ENCODE measurements around the gene ARL14EPL.
"Not testable (repeated sequence)": the region's sequence is repeated elsewhere in the genome, so short reads cannot be mapped to it uniquely, and the experiment has no call there.

The ARL14EPL gene

DNA sequence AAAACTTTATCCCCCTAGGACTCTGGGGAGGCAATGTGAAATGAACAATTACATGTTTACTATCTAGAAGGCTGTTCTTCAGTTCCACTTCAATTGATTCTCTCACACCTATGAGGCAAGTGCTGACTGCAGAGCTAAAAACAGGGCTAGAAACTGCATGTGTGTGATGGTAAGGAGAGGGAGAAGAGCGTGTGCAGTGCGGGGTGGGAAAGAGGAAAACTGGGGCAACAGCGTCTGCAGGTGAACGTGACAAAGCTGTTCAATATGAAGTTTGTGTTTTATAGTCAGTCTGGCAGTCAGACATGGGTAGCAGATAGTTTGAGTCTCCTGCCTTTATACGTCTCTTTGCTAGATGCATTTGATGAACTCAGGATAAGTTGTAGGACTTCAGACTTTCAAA lies 45.9 kb downstream of the ARL14EPL start:
- ChIA-PET POLR2A (no interaction called here), CTCF (interaction anchor here (2.3 kb wide), 1 partner anchor 10 kb away, joined by 14 read pairs; no protein-coding TSS in a partner anchor)
- H3K4me3 ChIP-seq (ENCODE audit: low read depth, low read length), result no peak overlapping the region
- TF ChIP-seq, protein P1, sequence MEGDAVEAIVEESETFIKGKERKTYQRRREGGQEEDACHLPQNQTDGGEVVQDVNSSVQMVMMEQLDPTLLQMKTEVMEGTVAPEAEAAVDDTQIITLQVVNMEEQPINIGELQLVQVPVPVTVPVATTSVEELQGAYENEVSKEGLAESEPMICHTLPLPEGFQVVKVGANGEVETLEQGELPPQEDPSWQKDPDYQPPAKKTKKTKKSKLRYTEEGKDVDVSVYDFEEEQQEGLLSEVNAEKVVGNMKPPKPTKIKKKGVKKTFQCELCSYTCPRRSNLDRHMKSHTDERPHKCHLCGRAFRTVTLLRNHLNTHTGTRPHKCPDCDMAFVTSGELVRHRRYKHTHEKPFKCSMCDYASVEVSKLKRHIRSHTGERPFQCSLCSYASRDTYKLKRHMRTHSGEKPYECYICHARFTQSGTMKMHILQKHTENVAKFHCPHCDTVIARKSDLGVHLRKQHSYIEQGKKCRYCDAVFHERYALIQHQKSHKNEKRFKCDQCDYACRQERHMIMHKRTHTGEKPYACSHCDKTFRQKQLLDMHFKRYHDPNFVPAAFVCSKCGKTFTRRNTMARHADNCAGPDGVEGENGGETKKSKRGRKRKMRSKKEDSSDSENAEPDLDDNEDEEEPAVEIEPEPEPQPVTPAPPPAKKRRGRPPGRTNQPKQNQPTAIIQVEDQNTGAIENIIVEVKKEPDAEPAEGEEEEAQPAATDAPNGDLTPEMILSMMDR (IDR thresholded peaks at IDR 0.05; ENCODE audit: insufficient read depth, low read length, missing control alignments), result no peak
- DNase-seq (ENCODE audit: low read depth, low spot score), result no peak

- no peak for DNase-seq (ENCODE audit: low read depth, low spot score)
- POLR2A ChIA-PET, result interaction anchor here (1.2 kb wide), 1 partner anchor 8 kb away, joined by 4 read pairs; no protein-coding TSS in a partner anchor
- TF ChIP-seq, protein P1 (IDR thresholded peaks at IDR 0.05; ENCODE audit: insufficient read depth, low read length, missing control alignments), result no peak
- CTCF ChIA-PET, result no interaction called here
- peak overlapping the region; percentile 96 for H3K4me3 ChIP-seq (ENCODE audit: low read depth, low read length)
These were observed 52.0 kb downstream of the ARL14EPL start for GRCh38 chr5:116084287-116084691.

DNA sequence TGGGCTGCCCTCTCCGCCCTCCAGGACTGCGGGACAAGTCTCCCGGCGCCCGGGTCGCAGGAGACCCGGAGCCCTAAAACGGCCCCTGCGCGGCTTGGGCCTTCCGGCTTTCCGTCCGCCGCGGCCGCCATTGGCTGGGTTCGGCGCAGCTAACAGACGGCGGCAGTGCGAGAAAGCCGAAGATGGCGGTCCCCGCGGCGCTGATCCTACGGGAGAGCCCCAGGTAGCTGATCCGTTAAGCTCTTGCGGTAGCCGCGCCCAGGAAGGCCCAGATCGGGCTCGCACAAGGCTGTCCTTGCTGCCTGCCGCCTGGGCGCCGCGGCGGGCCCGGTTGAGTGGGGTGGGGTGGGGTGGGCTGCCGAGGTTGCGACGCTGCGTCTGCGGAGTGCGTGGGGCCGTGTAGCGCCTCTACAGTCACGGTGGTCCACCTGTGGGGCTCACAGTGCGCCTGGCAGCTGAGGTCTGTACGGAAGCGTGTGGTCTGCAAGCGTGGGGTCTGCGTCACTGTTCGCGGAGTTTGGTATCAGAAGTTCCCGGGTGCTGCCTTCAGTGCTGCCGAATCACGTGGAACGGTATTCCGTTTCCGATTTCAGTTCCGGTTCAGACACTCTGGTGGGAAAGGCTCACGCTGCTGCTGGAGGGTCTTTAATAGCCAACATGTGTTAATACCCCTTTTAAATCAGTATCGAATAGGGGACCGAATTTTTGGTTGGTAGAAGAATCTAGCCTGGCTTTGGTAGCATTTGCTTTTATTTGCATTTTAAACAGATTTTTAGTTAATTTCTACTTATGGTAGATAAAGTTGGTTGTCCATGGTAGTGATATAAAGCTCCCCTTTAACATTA lies 52.8 kb downstream of the ARL14EPL start, which contains the start of gene COMMD10:
Gene COMMD10, plus strand, starts transcription at position 155 of the 845 bp plus-strand sequence.
- ChIA-PET POLR2A (interaction anchor here (1.2 kb wide), 1 partner anchor 9 kb away, joined by 4 read pairs; no protein-coding TSS in a partner anchor), CTCF (no interaction called here)
- DNase-seq (ENCODE audit: low read depth, low spot score), result peak; percentile 12
- peak within 1 kb of the TSS; percentile 96 for H3K4me3 ChIP-seq (ENCODE audit: low read depth, low read length)
- TF ChIP-seq, protein P1 (IDR thresholded peaks at IDR 0.05; ENCODE audit: insufficient read depth, low read length, missing control alignments), result no peak

DNA sequence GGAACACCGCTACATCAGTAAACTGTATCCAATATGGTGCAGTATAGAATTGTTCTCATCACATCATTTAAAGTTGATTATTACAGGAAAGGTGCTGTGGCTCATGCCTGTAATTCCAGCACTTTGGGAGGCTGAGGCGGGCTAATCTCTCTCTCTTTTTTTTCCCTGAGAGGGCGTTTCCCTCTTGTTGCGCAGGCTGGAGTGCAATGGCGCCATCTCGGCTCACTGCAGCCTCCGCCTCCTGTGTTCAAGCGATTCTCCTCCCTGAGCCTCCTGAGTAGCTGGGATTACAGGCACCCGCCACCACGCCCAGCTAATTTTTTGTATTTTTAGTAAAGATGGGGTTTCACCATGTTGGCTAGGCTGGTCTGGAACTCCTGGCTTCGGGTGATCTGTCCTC lies 54.0 kb downstream of the ARL14EPL start:
- POLR2A ChIA-PET; CTCF ChIA-PET; DNase-seq (ENCODE audit: low read depth, low spot score): not testable (repeated sequence)
- peak overlapping the region; percentile 12; the same call in 1 of the 2 replicates for H3K4me3 ChIP-seq (ENCODE audit: low read depth, low read length)

GRCh38 chr5:116088062-116088461 lies 55.8 kb downstream of the ARL14EPL start:
- no peak overlapping the region for H3K4me3 ChIP-seq (ENCODE audit: low read depth, low read length)
- CTCF ChIA-PET, result no interaction called here
- DNase-seq (ENCODE audit: low read depth, low spot score), result no peak
- POLR2A ChIA-PET, result no interaction called here
- TF ChIP-seq, protein P1 (IDR thresholded peaks at IDR 0.05; ENCODE audit: insufficient read depth, low read length, missing control alignments), result no peak

DNA sequence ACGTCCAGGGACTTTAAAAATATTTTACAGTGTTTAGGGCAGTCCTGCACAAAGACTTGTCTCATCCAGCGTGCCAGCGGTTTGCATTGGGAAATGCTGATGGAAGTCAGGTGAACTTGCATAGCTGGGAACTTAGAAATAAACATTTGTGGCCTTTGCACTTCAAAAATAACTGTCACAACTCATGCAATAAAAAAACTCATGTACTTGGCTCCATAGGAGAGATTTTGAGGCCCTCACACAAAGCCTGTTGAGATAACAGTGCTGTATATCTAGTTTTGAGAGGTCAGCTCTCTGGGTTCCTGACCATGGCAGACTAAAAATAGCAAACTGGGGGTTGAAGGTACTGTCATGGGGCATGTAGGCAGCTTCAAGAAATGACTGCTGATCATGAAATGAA lies 58.0 kb downstream of the ARL14EPL start:
- no peak for DNase-seq (ENCODE audit: low read depth, low spot score)
- CTCF ChIA-PET, result no interaction called here
- POLR2A ChIA-PET, result no interaction called here
- TF ChIP-seq, protein P1 (IDR thresholded peaks at IDR 0.05; ENCODE audit: insufficient read depth, low read length, missing control alignments), result no peak
- no peak overlapping the region for H3K4me3 ChIP-seq (ENCODE audit: low read depth, low read length)
